Subcutaneous adipose tissue (tissue), 4 donors: ENCODE results near the gene SPAG9. TPM values are rescaled to one million over a fixed set of nuclear protein-coding genes. Genes with fewer than 3 reads are reported as not detected.

Experiments
- total RNA-seq, 4 donors: library from RNA; depleted of rRNA; stranded (reverse); fragments of >200 nt; gene quantifications; one replicate each; pipeline ENCODE4 v1.1.0, GENCODE V29; 2016
- TF ChIP-seq, protein P1 (sequence below): fragments of 450-650 bp; IDR thresholded peaks from one replicate; pipeline ENCODE4 v1.5.1; 2016; ENCODE audit warnings: low read depth, mild to moderate bottlenecking, control low read depth, antibody characterized with exemption, moderate library complexity

The SPAG9 gene
- total RNA-seq, 4 donors from 2014 or later, result 135 to 153 (median 150) TPM

- TF ChIP-seq, protein P1, sequence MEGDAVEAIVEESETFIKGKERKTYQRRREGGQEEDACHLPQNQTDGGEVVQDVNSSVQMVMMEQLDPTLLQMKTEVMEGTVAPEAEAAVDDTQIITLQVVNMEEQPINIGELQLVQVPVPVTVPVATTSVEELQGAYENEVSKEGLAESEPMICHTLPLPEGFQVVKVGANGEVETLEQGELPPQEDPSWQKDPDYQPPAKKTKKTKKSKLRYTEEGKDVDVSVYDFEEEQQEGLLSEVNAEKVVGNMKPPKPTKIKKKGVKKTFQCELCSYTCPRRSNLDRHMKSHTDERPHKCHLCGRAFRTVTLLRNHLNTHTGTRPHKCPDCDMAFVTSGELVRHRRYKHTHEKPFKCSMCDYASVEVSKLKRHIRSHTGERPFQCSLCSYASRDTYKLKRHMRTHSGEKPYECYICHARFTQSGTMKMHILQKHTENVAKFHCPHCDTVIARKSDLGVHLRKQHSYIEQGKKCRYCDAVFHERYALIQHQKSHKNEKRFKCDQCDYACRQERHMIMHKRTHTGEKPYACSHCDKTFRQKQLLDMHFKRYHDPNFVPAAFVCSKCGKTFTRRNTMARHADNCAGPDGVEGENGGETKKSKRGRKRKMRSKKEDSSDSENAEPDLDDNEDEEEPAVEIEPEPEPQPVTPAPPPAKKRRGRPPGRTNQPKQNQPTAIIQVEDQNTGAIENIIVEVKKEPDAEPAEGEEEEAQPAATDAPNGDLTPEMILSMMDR, result no peak
Observed at GRCh38 chr17:50953831-50954601, 166.7 kb downstream of the SPAG9 start.

GRCh38 chr17:50953518-50953830 lies 167.2 kb downstream of the SPAG9 start:
- TF ChIP-seq, protein P1, result no peak

DNA sequence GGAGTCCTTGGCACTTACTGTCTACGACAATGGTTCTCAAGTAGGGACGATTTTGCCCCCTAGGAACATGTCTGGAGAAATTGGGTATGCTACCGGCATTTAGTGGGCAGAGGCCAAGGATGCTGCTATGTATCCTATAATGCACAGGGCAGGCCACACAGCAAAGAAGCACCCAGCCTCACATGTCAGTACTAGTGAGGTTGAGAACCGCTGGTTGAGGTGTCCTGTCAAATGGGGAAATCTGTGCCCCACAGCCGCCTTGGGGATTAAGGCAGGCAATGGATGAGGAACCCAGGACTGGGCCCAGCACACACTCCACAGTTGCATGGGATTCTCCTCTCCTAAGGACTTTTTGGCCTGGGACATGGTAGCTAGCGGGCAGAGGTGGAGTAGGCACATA lies 167.8 kb downstream of the SPAG9 start:
- TF ChIP-seq, protein P1, result no peak

GRCh38 chr17:50952013-50952412 lies 168.7 kb downstream of the SPAG9 start:
- TF ChIP-seq, protein P1, result no peak

GRCh38 chr17:50949989-50950877 lies 170.4 kb downstream of the SPAG9 start:
- TF ChIP-seq, protein P1, result no peak

DNA sequence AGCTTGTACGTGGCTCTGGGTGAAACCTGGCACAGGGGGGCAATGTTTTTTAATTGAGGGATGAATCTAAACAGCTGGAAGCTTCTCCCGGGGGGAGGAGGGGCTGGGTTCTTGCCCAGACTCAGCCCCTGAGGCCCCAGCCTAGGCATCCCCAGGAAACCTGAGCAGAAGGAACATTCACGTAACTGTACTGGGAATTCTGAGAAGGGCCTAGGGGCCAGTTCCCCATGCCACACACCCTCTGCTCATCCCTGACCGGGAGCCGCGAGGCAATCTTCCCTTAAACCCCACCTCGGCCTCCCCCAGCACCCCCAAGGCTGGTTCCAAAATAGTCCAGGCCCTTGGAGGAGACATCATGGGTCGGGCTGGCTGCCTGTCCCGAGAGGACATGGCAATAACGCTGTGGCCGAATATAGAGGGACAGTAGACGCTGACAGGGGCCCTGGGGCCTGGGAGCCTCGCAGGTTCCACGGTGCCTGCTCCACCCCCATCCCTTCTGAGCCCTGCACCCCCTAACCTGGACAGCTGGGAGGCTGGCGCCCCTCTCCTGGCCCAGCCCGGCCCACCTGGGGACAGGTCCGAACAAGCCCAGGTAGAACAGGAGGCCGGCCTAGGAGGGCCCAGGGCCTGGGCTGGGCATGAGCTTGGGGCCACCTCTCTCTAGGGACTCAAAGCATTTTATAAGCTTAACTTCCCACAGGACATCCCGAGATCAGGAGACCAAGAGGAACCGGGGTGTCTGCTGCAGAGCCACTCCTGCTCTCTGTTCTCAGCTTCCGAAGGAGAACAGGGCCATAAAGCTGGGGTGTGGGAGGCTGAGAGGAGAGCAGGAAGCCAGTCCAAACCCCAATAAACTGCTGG lies 171.3 kb downstream of the SPAG9 start:
- TF ChIP-seq, protein P1, result no peak
